Esophagus mucosa (tissue), 1 donor: ENCODE results near the gene MUC2. TPM values are rescaled to one million over a fixed set of nuclear protein-coding genes. Genes with fewer than 3 reads are reported as not detected.

Experiments used
- ATAC-seq: fragments of 200-7000 bp; cut with Tn5 transposase; one replicate; pipeline ENCODE4 v1.9.1; 2020
- total RNA-seq: library from RNA; stranded (reverse); gene quantifications from one replicate; pipeline ENCODE4 v1.2.4, GENCODE V29; 2023
- donor health status: DM: yes; HTN: yes; CAD: no.

MUC2 gene
- total RNA-seq, 1 donor from 2014 or later: 0.08 TPM

DNA sequence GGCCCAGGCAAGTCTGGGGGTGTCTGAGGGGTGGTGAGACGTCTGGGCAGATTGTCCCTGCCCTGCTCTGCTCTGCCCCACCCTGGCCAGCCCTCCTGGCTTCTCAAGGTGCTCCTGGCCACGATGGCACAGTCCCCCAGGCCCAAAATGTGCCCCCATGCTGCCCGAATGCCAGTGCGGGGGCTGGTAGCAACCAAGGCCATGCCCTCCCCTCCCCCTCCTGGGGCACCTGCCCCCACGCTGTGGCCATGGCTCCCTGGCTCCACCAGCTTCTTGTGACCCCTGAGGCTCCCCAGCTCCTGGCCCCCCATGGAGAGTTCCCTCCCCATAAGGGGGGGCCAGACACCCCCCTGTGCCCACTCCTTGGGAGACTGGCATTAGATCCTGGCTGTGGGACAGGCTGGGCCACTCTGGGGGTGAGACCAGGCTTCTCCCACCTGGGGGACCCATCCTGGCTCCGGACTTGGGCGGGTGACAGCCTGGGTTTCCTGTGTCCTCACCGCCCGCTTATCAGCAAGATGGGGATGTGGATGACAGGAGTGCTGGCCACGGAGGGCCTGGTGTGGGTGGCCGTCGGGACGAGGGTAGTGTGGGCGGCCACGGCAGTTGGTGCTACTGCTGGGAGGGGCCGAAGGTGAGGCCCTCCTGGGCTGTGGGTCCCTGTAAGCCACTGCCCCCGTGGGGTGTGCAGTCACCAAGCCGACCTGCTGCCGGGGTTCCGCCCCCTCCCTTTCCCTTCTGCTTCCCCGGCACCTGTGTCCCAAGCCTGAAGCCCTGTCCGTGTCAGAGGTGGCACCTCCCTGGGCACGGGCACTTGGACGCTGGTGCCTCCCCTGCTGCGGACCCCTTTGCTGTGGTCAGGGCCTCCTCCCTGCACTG is 22.3 kb upstream of the MUC2 start:
- ATAC-seq: no peak

DNA sequence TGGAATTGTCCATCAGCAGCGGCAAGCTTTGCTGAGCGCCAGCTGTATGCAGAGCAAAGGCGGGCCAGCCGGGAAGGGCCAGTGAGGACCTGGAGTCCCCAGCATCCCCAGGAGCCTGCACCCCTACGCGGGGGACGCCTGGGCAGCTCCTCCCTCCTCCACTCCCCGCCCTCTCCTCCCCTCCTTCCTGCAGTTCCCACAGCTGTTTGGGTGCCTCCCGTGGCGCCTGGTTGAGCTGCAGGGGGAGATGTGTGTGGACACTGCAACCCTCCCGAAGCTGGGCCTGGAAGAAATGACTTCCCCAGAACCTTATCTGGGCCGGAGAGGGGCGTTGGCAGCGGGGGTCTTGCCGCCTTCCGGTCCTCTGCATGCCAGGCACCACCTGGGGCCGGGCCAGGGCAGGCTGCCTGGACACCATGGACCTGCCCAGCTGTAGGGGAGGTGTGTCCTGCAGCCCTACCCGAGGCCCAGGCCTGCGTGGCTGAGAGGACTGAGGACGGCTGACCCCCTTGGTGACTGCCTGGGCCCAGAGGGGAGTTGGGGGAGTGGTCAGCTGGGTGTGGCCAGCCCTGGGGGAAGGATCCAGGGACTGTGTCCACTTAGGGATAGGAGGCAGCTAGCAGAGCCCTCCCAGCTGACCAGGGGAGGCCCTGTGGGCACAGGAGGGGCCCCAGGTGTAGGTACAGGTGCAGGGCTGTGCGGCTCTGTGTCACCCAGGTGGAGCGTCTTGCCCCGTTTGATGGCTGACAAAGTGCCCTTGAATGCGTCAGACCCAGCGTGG is 21.4 kb upstream of the MUC2 start:
- no peak for ATAC-seq

DNA sequence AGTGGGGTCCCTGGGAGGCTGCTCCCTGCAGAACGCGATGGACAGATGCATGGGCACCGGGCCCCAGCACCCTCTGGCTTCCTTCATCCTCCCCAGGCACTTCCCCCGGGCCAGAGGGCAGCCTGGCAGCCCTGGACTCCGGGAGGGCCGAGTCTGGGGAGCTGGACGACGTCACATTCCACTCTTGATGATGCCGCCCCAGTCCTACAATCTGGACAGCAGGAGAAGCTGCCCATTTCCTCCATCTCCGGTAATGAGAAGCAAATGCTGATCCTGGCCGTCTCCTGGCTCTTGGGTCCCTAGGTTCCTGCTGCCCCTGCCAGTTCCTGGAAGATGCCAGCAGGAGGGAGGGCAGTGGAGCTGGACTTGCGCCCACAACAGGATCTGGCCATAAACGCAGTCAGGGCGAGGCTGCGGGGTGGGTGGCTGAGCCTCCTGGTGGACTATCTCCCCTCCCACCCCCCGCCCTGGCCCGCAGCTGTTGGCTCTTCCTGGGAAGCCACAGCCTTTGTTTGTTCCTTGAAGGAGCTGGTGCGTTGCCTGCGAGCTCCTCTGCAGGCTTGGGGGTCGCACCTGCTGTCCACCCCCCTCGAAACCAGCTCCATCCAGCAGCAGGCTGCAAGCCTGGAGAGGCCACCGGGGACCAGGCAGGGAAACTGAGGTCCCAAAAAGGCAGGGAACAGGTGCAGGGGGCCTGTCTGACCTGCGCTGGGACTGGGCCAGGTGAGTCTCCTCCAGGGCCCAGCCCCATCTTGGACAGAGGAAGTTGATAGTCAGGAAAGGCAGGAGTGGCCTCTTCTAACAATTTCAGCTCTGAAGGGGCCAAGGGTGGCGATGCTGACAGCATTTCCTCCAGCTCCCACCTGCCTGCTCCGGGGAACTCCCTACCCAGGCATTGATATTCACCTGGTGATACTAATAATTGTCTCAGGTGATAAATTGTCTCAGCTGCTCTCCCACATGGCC is 20.2 kb upstream of the MUC2 start:
- no peak for ATAC-seq

DNA sequence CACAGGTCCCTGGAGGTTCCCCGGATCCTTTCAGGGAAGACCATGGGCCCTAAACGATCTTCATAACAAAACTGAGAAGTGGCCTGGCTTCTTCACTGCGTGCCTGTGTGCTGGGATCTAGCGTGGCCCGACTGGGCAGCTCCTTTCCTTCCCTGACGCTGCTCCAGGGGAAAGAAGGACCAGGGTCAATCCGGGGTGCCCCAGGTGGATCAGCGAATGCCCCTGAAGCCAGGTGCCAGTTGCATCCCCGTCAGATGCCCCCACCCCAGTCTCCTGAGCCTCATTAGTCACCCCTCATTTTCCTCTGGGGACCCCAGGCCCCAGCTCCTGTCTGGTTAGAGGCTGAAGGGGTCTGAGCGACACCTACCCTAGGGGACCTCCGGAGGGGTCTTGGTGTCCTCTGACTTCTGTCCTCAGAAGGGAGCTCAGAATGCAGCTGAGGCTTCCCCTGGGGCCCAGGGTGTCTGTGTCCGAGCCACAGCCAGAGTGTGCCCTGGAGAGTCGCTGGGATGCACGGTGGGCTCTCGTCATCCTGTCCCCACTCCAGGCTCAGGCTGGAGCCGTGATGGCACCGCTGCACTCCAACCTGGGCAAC is 19.5 kb upstream of the MUC2 start:
- no peak for ATAC-seq

DNA sequence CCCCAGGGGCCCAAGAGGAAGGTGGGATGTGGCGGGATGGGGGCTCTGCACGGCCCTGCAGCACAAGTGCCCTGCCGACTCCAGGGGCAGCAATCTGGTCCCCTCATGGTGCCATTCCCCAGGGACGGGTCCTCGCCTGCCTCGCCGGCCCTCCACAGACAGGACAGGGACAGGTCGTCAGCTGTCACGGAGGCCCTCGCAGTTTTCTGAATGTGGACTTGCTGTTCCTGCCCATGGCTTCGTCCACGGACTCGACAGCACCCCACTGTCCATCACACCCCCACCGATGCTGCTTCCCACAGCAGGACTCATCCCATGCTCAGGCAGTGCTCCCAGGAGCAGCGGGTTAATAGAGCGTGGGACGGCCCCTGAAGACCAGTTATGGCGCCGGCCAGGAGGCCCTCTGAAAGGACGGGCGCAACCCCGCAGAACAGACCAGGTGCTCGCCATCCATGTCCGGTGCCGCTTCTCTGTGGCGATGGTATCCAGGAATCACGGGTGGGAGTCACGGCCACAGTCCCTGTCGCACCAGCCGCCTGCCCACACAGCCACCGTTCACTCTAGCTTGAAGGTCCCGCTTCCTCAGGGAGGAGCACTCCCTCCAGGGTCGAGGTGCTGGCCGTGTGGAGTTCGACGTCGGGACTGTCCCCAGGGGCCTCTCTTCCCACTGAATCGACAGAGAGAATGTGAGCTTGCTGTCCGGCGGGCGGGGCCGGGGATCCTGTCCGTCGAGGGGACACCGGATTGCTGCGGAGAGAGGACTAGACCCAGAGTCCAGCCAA is 18.5 kb upstream of the MUC2 start:
- no peak for ATAC-seq

DNA sequence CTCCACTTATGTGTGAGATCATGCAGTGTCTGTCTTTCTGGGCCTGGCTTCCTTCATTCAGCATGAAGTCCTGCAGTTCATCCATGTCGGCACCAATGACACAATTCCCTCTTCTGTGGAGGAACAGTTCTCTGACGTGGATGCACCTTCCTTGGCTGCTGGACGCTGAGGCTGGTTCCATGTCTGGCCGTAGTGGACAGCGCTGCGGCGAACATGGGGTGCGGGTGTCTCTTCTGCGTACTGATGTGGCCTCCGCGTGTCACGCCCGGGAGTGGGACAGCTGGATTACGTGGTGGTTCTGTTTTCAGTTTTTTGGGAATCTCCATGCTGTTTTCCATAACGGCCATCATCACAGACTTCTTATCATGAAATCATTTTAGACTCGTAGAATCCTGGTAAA is 16.9 kb upstream of the MUC2 start:
- no peak for ATAC-seq

DNA sequence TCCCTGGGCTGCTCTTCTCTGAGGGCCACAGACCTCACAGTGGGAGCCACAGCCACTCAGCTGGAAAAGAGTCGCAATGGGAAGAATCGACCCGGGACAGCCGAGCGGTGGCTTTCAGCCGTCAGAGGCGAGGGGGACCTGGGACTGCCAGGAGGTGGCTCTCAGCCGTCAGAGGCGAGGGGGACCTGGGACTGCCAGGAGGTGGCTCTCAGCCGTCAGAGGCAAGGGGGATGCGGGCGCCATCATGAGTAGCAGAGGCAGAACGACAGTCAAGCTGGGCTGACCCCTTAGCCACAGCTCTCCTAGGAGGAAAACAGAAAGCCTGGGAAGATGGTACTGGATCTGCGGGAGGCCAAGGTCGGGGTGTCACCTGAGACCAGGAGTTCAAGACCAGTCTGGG is 14.9 kb upstream of the MUC2 start:
- ATAC-seq: no peak

DNA sequence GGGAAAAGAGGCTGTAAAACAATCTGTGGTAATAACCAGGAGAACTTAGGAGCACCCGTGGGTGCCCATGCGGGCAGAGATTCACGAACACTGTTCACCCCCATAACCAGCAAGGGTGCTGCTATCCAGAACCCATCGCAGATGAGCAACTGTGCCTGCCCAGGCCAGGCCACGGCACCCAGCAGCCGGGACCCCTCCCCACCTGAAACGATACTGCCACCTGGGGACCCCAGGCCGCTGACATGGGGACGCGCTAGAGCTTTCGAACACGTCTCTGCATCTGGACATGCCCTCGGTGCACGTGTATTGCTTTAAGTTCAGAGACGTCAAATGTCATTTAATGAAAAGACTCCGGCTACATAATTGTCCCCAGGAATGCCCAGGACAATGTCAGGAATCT is 14.3 kb upstream of the MUC2 start:
- no peak for ATAC-seq

DNA sequence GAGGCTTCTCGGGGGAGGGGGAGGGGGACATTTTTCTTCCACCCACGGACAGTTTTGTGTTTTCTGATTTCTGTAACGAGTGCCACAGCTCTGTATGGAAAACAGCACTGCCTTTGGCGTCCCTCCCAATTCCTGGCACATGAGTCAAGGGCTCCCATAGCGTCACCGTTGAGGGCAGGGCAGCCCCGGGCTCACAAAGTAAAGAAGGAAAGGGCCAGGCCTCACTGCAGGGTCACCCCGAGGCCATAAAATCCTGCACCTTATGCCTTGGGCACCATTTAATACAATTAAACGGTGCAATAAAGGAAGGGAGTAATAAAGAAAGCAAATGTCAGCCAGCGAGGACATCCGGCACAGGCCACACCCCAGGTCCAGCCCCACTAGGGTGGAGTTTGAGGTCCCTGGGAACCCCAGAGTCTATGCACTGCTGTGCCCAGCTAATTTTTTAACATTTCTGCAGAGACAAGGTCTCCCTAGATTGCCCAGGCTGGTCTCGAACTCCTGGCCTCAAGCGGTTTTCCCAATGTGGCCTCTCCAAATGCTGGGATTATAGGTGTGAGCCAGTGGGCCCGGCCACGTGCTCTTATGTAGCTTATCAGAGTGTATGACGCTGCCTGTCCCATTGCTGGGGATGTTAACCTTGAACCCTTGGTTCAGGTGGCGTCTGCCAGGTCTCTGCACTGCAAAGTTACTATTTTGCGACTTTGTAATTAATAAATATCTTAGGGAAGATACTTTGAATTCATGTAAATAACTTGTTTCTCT is 13.6 kb upstream of the MUC2 start:
- peak; percentile 92 for ATAC-seq

DNA sequence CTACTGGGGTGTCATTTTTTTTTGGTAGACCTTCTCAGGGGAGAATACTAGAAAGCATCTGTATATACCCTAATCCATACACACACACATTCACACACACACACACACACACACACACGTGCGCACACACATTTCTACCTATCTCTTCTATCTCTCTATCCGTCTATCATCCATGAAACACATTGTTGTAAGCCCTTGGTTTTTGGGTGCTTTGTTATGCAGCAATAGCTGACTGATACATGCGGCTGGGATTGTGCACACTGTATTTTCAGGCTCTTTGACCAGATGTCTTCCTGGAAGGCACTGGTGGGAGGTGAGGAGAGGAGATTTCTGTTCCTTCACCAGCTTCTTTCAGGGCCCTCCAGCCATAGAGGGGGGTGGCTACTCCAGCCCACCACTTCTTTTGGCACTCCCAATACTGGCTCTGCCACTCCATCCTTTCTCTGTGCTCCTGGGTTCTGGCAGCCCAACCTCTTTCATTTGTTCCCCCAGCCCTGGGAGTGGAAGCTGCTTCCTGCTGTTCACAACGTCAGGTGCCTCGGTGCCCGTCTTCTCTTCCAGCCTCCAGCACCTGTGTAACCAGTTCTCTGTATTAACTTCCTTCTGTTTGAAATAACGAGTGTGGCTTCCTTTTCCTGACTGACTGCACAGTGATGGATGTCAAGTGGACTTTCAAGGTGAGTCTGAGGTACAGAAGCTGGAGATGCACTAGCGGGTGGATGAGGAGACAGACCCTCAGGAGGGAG is 12.4 kb upstream of the MUC2 start:
- peak; percentile 66 for ATAC-seq

DNA sequence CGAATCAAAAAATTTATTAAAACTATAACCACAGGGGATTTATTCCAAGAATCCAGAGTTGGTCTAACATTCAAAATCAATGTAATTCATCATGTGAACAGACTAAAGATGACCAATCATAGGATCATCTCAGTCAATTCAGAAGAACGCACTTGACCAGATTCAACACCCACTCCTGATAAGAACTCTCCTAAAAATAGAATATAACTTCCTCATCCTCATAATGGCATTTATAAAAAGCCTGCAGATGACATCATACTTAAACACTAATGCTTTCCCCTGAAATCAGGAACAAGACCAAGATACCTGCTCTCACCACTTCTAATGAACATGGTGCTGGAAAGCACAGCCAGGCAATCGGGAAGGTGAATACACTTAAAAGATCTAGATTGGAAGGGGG is 10.5 kb upstream of the MUC2 start:
- no peak for ATAC-seq

DNA sequence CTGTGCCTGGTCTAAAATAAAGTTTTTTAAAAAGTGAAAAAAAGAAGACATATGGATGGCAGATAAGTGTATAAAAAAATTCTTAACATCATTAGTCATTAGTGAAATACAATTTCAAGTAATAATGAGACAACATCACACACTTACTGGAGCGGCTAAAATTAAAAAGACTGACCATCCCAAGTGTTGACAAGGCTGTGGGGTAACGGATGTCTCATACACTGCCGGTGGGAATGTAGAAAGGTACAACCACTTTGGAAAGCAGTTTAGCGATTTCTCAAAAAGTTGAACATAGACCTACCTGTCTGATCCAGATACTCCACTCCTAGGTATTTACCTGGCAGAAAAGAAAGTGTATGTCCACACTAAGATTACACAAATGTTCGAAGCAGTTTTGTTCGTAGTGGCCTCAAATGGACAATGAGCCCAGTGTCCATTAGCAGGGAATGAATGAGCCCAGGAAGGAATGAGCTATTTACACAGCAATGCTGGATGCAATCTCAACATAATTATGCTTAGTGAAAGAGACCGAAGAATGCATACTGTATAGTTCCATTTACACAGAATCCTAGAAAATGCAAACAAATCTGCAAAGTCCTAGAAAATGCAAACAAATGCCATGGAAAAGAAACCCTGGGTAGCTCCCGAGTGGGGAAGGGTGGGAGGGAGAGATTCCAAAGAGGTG is 6.7 kb upstream of the MUC2 start:
- no peak for ATAC-seq

DNA sequence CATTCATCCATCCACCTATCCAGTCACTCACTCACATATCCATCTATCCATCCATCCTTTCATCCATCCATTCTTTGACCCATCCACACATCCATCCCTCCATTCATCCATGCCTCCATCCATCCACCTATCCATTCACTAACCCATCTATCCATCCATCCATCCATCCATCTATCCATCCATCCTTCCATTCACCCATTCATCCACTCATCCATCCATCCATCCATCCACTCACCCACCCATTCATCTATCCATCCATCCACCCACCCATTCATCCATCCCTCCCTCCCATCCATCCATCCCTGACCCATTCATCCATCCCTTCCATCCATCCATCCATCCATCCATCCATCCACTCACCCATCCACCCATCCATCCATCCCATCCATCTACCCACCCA is 4.9 kb upstream of the MUC2 start:
- ATAC-seq: no peak

DNA sequence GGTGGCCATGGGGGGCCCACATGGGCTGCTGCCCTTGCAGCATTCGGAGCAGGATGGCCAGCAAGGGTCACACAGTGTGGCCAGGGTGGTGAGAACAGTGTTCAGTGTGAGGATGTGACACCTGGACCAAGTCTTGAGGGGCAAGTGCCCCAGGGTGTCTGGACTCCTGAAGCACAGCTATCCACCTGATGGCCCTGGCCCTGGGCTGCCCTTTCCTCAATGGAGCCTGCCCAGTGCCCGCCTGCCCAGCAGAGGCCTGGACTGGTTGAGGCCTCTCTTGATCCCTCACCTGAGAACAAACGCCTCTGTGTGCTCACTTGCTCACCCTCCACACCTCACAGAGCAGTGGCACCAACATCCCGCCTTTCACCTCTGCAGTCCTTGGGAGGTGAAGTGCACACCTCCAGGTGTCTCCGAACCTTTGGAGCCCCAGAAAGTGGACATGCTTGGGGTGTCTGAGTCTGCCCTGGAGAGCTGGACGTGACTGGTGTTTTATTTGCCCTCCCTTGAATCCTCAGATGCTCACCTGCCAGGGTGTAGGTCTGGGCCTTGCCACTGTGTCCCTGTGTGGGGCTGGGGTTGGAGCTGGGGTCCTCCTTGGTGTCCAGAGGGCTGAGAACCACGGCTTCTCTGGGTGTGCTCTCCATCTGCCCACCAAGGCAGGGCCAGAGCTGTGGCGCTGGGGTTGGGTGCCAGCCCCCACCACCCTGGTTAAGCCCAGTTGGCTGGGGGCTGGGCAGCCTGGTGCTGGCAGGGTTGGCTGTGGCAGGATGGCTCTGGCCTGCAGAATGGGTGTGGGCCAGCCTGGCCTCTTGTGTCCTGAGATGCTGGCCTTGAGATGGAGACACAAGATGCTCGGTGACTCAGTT is 3.8 kb upstream of the MUC2 start:
- ATAC-seq: no peak

DNA sequence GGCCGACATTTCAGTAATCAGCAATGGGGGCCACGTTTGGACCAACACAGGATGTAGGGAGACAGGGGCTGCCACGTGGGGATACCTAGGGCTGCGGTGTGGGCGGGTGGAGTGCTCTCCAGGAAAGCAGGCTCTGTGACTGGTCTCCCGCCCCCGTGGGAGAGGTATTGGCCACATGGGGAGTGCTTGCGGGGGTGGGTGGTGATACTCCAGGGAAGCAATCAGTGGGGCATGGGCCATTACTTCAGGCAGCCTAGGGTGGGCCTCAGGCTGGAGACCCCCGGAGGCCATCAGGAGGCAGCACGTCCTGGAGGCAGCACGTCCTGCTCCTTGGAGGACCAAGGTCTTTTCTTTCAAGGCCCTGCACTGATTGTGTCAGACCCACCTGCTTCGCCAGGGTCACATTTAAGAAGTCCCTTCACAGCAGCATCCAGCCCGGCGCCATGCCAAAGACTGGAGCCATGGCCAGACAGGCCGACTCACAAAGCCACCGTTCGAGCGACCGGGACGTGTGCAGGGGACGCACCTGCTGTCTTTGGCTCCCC is 3.0 kb upstream of the MUC2 start:
- ATAC-seq: no peak

DNA sequence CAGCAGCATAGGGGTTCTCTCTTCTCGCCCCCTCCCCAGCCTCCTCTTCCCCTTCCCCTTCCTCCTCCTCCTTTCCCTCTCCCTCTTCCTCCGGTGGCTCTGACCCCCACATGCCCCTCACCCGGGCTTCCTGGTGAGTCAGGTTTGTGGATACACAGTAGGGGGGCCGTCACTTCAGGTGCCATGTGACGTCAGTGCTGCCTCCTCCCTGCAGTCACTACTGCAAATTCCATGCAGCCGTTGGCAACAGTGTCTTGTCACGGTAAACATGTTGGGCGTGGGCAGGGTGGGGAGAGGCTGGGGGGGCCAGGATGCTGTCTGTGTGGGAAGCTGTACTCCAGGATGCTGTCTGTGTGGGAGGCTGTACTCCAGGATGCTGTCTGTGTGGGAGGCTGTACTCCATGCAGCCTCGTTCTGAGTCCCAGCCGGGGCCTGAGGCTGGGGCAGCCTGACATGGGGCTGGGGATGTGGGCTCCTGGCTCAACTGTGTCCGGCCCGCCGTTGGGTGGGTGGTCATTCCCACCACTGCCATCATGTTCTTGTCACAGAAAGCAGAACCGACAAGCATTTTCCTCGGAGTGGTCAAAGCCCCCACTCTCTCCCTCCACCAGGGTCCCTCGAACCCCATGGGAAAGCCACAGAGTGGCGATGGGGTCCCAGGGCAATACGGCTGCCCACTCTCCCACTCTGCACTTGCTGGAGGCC is 2.4 kb upstream of the MUC2 start:
- ATAC-seq: no peak

DNA sequence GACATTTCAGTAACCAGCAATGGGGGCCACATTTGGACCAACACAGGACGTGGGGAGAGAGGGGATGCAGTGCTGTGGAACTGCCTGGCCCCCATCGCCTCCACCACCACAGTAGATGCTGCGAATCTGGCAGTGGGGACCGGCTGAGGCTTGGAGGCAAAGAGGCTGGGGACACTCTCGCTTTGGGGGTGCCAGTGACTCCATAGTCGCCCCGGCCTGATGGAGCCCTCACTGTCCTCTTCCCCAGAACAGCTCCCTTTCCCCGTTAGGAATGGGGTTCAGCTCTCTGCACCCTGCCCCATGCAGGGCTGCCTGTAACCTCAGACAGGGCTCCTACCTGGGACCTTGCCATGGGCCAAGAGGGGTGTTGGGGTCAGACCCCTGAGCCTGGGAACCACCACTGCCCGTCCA is 1.8 kb upstream of the MUC2 start:
- ATAC-seq: peak; percentile 8
